ENCODE data around the gene DMRTB1. TPM values are rescaled to one million over a fixed set of nuclear protein-coding genes. Genes with fewer than 3 reads are reported as not detected.

Gene DMRTB1
- not detected in 2 replicates for total RNA-seq

DNA sequence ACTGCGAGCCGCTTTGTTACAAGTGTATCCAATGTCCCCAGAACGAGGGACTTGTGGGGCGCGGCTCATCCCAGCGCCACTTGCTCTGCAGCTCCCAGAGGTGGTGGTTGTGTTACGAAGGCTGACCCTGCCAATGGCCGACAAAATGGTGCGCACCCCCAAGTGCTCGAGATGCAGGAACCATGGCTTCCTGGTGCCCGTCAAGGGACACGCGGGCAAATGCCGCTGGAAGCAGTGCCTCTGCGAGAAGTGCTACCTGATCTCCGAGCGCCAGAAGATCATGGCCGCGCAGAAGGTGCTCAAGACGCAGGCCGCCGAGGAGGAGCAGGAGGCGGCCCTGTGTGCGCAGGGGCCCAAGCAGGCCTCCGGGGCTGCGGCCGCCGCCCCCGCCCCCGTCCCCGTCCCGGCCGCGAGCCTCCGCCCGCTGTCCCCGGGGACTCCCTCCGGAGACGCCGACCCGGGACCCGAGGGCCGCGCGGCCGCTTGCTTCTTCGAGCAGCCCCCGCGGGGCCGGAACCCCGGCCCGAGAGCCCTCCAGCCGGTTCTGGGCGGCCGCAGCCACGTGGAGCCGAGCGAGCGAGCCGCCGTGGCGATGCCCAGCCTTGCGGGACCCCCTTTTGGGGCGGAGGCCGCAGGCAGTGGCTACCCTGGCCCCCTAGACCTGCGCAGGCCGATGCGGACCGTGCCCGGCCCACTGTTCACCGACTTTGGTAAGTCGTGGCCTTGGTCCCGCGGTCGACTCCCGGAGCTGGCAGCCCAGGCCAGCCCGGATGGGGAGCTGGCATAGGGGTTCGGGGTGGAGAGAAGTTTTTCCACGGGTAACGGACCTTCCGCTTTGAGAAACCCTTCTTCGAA, at the start of gene DMRTB1:
Gene DMRTB1 (plus strand): TSS at position 79 of the 855 bp plus-strand sequence. CDS start 55 bp downstream, at position 134.

Other genes with a start within 250 kb of the DMRTB1 start
- gene CZIB, start 238.8 kb upstream of the DMRTB1 start, total RNA-seq, result 52.1 and 61.4 TPM in 2 replicates
- gene MAGOH, start 220.9 kb upstream of the DMRTB1 start, total RNA-seq, result 30.2 and 36.1 TPM in 2 replicates
- 11.5 and 15.6 TPM in 2 replicates for gene LRP8, start 131.3 kb upstream of the DMRTB1 start, total RNA-seq